HepG2 (cell line): Measurements from ENCODE around the gene COPZ1. TPM values are rescaled to one million over a fixed set of nuclear protein-coding genes. Genes with fewer than 3 reads are reported as not detected.

Experiments
- CBX1 ChIP-seq: IDR thresholded peaks from one replicate; pipeline ENCODE4 v1.6.1; 2016; ENCODE audit warnings: antibody characterized with exemption, low read depth
- CCDC6 ChIP-seq: sonication (generic); formaldehyde crosslinking; IDR thresholded peaks from 2 replicates; pipeline ENCODE4 v1.8.1; 2022; ENCODE audit warnings: mild to moderate bottlenecking, missing genetic modification reagents, moderate library complexity
- CREM ChIP-seq, 2 experiments: sonication (generic) in 1 of 2; formaldehyde crosslinking in 1 of 2; IDR thresholded peaks; 2 replicates each; pipeline versions ENCODE4 v1.4.0 to v1.6.1; 2016 to 2020; ENCODE audit warnings: antibody characterized with exemption in 1 of 2, mild to moderate bottlenecking in 1 of 2, missing genetic modification reagents in 1 of 2
- IKZF1 ChIP-seq: fragments of 450-650 bp; IDR thresholded peaks from 2 replicates; pipeline ENCODE4 v1.7.1; 2016
- NR2F1 ChIP-seq, 2 experiments: fragments of 450-650 bp in 1 of 2; formaldehyde crosslinking in 1 of 2; IDR thresholded peaks; 2 replicates each; pipeline versions ENCODE4 v1.5.0 to v1.6.1; 2016 to 2020; ENCODE audit warnings: mild to moderate bottlenecking in 1 of 2, missing compliant biosample characterization in 1 of 2, missing genetic modification reagents in 1 of 2, moderate library complexity in 1 of 2
- RERE ChIP-seq: IDR thresholded peaks from 2 replicates; pipeline ENCODE4 v1.6.1; 2016; ENCODE audit warnings: low read depth, missing genetic modification reagents, missing compliant biosample characterization
- ZBTB20 ChIP-seq: sonication (generic); formaldehyde crosslinking; IDR thresholded peaks from 2 replicates; pipeline ENCODE4 v1.8.1; 2023; ENCODE audit warnings: missing genetic modification reagents, low read depth, mild to moderate bottlenecking, borderline replicate concordance
- ZBTB40 ChIP-seq, 2 experiments: fragments of 450-650 bp in 1 of 2; sonication (generic) in 1 of 2; formaldehyde crosslinking in 1 of 2; IDR thresholded peaks; 2 replicates each; pipeline versions ENCODE4 v1.6.1 to v1.8.0; 2016 to 2022; ENCODE audit warnings: antibody characterized with exemption in 1 of 2, mild to moderate bottlenecking in 1 of 2, missing genetic modification reagents in 1 of 2
- ZNF296 ChIP-seq: sonication (generic); formaldehyde crosslinking; conservative IDR thresholded peaks from 2 replicates; pipeline ENCODE4 v1.5.0; 2020; ENCODE audit warnings: mild to moderate bottlenecking, missing genetic modification reagents
- ZNF503 ChIP-seq: sonication (generic); formaldehyde crosslinking; IDR thresholded peaks from 2 replicates; pipeline ENCODE4 v1.4.0; 2020; ENCODE audit warnings: missing genetic modification reagents
- ZNF547 ChIP-seq: sonication (generic); formaldehyde crosslinking; IDR thresholded peaks from 2 replicates; pipeline ENCODE4 v1.5.1; 2020; ENCODE audit warnings: mild to moderate bottlenecking, missing genetic modification reagents
- polyA plus RNA-seq, 8 experiments: library from polyadenylated mRNA; depleted of rRNA in 3 of 8; stranded (reverse) in 7 of 8; unstranded in 1 of 8; fragments of >200 nt; fragmentation: Illumina TruSeq in 4 of 8; extraction: Trizol in 4 of 8; gene quantifications; 2 replicates each; pipeline versions ENCODE4 v1.2.1 to v1.2.3, GENCODE V29; 2011 to 2016; ENCODE audit warnings: low read depth in 4 of 8, missing spikeins in 1 of 8, mixed read lengths in 1 of 8; ENCODE audit not compliant: insufficient read depth in 1 of 8
- total RNA-seq, 5 experiments: library from RNA; depleted of rRNA; stranded (reverse); fragments of >200 nt; fragmentation: Illumina TruSeq; extraction: Trizol; gene quantifications; 2 replicates each; pipeline ENCODE4 v1.2.3, GENCODE V29; 2016; ENCODE audit warnings: low read depth in 1 of 5

The COPZ1 gene
- total and polyA plus RNA-seq, 2 of the 13 experiments (the other 11 are each of a cell fraction or from before 2014, with no cell fraction given), result 125 to 184 TPM

GRCh38 chr12:54324617-54325441 lies at the start of gene COPZ1 (continued):
- TF ChIP-seq ZBTB40 (IDR thresholded peaks at IDR 0.05) (no peak), ZBTB40 (CRISPR knock-in tag; IDR thresholded peaks at IDR 0.05) (no peak), ZNF547 (CRISPR knock-in tag) (no peak; the same call in 1 of the 2 replicates), IKZF1 (no peak), CBX1 (no peak), ZNF296 (CRISPR knock-in tag) (no peak), CCDC6 (CRISPR knock-in tag) (no peak), ZBTB20 (no peak), ZNF503 (CRISPR knock-in tag) (no peak), NR2F1 (CRISPR knock-in tag; IDR thresholded peaks at IDR 0.05) (peak in 1 of 2 experiments; percentile 56; a peak in 2 of 4 replicates), RERE (CRISPR knock-in tag) (no peak), CREM (IDR thresholded peaks at IDR 0.05) (peak; percentile 93), CREM (CRISPR knock-in tag; IDR thresholded peaks at IDR 0.05) (no peak)
